GM19372 (cell line): ENCODE results near the gene SMIM29.

Experiments used
- ATAC-seq: cut with Tn5 transposase; IDR thresholded peaks from one replicate; pipeline ENCODE4 v1.9.1; 2021; ENCODE audit warnings: mild to moderate bottlenecking, low read depth, moderate library complexity; ENCODE audit not compliant: unreplicated experiment

SMIM29 gene

DNA sequence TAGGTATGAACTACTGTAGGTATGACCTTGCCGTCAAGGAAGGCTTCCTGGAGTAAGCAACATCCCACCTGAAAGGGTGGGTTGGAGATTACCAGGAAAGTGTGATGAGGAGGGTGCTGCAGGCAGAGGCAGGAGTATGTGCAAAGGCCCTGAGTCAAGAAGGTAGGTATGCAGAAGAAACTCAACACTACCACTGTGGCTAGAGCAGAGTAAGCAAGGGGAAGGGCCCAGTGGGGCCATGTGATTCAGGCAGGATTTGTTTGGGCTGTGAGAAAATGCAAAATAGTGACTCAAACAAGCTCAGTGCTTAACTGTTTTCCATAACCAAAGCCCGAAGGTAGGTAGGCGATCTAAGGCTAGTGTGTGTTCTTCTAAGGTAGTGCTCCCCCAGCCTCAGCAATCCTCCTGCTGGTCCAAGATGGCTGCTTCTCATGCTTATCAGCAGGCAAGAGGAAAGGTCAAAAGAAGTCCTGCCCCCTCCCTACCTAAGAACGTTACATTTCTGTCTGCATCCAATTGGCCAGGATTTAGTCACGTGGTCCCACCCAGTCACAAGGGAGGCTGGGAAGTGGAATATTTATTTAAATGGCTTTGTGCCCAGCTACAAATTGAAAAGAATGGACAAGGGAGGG, 48.4 kb downstream of the SMIM29 start:
- ATAC-seq = no peak

DNA sequence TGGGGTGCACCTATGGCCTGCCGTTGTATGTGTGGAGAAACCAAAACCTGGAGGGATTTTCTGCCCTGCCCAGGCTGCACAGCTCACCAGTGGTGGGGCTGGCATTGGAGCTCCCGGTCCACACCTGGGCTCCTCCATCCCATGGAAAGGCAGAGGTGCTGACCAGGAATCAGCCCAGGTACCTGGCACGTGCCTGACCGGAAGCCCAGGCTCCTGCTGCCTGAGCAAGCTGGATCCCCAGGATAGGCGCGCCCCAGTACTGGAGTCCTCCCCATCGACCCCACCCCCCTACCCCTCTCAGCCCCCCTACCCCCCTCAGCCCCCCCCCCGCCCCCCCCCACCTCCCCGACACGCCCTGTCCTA, 52.0 kb downstream of the SMIM29 start:
- no peak for ATAC-seq
